NK-92 (cell line): Measurements from ENCODE around the gene HSDL2.
"Not testable (repeated sequence)": the region's sequence is repeated elsewhere in the genome, so short reads cannot be mapped to it uniquely, and the experiment has no call there.

ENCODE experiments used
- DNase-seq: peaks from one replicate; lab custom pipeline; 2025; ENCODE audit not compliant: unreplicated experiment; lab: John Stamatoyannopoulos, UW

HSDL2 gene

GRCh38 chr9:112393146-112393545 lies 13.2 kb downstream of the HSDL2 start:
- not testable (repeated sequence) for DNase-seq

DNA sequence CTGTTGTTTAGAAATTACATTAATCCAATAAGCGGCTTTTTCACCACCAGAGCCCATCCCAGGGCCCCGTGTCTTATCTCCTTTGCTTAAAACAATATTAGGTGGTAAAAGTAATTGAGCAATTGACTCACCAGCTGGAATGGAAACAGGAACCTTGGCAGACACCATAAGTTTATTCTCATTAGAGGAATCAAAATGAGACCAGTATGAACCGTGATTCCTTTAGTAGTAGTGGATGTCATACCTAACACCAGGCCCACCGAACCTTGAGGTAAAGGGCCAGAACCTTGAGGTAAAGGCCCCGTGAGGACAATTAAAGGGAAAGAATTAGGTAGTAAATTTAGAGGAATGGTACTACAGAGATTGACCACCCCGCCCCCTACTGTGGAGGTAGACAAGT lies 16.5 kb downstream of the HSDL2 start:
- DNase-seq = no peak

GRCh38 chr9:112396872-112397271 lies 17.0 kb downstream of the HSDL2 start:
- DNase-seq = no peak

- no peak for DNase-seq
Observed at GRCh38 chr9:112401175-112401815, 21.4 kb downstream of the HSDL2 start.

DNA sequence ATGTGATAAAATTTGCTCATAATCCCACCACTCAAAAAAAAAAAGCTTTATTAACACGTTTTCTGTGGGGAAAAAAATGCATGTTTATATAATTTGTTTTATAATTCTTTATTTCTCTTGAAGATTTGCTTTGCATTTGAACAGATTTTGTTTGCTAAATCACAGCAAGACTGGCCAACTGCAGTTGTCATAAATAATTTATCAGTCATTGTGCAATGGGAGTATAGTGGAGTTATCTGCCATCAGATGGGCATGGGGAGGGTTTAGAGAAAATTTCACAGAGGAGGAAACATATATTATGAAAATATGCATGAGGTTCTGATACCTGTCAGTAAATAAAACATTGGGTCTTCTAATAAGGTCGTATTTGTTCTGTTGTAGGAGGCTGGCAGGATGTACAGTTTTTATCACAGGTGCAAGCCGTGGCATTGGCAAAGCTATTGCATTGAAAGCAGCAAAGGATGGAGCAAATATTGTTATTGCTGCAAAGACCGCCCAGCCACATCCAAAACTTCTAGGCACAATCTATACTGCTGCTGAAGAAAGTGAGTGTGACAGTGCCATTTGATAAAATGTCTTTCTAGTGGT lies 23.8 kb downstream of the HSDL2 start:
- DNase-seq = no peak

DNA sequence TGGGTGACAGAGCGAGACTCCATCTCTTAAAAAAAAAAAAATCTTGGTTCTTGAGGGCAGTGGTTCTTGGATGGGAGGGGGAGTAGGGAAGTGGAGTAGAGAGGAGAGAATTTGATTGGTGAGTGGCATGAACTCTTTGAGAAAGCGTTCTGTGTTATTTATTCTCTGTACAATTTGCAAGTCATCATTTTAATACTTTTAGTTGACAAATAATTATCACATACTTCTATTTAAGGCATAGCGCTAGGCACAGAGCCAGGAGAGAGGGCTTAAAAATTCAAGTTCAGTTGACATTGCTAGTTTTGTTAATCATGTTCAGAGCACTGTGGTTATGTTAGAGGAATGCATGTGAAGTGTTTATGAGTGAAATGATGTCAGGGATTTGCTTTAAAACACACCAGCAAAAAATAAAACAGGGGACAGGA lies 24.6 kb downstream of the HSDL2 start:
- DNase-seq = no peak

DNA sequence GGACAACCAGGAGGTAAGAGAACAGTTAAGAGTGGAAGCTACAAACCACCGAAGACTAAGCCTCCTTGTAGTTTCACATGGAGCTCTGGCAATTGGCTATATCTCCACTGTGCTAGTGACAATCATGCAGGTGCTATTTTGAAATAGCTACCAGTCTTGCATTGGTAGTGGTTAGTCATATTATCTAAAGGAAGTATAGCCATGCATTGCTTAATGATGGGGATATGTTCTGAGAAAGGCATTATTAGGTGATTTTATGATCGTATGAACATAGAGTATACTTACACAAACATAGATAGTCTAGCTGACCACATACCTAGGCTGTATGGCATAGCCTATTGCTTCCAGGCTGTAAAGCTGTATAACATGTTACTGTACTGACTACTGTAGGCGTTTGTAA lies 28.4 kb downstream of the HSDL2 start:
- no peak for DNase-seq

GRCh38 chr9:112408819-112409218 lies 28.9 kb downstream of the HSDL2 start:
- no peak for DNase-seq

GRCh38 chr9:112409758-112410157 lies 29.9 kb downstream of the HSDL2 start:
- DNase-seq = no peak

- no peak for DNase-seq
Observed at GRCh38 chr9:112411626-112412027, 31.7 kb downstream of the HSDL2 start.

- DNase-seq = not testable (repeated sequence)
Observed at GRCh38 chr9:112413728-112414127, 33.8 kb downstream of the HSDL2 start.

- DNase-seq = no peak
Observed at GRCh38 chr9:112420208-112420607, 40.3 kb downstream of the HSDL2 start.

DNA sequence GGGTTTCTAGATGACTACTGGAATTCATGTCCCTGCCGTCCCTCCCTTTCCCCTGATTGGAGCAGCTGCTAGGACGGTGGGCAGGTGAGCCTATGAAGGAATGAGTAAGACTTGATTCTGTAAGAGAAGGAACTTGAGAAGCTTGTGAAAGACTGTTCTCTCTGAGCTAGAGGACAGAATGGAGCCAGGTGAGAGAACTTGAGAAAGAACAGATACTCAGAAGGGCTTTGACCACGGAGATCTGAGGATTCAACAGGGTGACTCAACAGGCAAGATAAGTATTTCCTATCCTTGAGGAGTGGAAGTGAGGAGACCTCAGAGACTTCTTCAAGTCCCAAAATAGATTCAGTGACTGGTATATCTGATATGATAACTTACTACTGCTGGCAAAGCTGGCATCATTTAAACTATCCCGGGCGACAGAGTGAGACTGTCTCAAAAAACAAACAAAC lies 41.9 kb downstream of the HSDL2 start:
- DNase-seq = no peak

GRCh38 chr9:112422417-112423148 lies 42.7 kb downstream of the HSDL2 start:
- no peak for DNase-seq

DNA sequence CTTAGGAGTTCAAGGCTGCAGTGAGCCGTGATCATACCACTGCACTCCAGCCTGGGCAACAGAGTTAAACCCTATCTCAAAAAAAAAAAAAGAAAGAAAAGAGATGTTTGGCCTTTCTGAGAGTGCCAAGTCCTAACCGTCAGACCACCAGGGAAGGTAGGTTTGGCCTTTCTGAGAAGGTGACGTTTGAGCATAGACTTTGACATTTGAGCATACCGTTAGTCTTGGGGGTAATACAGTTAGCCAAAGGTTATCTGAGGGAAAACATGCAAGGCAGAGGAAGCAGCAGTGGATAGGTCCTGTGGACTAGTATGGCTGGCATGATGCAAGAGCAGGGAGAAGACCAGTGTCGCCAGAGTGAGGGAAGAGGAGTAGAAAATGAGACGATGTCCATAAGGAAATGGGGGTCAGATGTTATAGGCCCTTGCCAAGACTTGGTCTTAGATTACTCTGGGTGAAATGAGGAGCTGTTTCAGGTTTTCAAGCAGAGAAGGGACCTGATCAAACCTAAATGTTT lies 50.2 kb downstream of the HSDL2 start:
- no peak for DNase-seq

DNA sequence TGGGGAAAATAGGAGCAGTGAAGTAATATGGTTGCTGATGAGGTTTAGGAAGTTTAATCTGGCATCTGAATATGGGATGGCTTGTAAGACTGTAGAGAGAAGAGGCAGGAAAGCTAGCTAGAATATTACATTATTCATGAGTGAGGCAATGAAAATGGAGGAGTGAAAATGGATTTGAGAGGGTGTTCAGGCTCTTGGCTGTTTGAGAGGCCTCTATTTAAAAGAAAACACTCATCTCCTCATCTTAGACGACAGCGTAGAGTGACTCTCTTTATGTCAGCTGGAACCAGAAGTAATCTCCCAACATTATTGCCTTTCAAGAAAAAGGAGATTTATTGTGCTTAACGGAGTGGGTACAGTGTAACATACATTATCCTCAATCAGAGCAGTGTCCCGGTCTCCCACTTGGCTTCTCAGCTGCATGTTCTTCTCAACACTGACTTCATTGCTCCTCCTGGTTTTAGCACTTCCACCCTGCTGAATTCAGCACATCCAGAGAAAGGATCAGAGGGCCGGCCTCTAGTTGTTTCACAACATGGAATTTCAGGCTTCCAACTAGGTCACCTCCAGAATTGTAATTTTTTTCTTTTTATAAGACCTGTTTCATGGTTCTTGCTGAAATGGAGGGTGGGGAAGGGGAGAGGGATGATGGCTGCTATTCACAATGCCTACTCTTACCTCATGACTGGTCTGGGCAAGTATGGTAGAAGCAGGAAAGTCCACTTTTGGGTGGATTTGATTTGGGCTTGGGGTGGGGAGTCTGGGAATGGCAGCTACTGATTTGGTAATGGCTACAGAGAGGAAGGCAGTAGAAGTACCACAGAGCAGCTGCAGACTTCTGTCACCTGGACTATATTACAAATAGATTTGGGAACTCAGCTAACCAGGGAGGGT lies 53.8 kb downstream of the HSDL2 start:
- no peak for DNase-seq

DNA sequence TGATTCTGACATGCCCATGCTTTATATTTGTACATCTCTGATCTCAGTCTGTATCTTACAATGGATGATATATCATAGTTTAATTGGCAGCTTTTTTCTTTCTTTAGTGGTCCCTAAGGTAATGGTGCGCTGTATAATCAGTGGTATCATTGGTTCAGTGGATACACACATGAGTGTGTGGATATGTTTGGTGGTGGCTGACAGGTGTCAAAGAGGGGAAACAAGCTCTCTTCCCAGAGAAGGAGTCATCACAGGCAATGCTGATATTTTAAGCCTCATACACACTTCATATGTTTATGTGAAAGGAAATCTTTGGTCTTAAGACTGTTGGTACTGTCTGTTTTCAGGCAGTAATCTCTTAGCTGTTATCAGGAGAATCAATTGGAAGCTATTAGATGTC lies 54.6 kb downstream of the HSDL2 start:
- DNase-seq = no peak

- no peak for DNase-seq
Observed at GRCh38 chr9:112437406-112437805, 57.5 kb downstream of the HSDL2 start.

DNA sequence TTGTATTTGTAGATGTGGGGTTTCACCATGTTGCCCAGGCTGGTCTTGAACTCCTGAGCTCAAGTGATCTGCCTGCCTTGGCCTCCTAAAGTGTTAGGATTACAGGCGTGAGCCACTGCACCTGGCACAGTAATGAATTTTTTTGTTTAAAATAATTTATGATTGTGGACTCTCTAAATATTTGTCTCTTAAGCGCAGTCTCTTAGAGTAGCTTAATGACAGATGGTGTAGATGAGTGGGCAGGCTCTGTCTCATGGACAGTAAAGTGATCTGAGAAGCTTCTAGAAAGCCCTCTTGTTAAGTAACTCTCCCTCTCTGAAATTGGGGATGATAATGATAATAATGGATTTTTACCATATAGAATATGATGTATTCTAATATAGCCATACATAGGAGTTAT lies 59.3 kb downstream of the HSDL2 start:
- DNase-seq = no peak

DNA sequence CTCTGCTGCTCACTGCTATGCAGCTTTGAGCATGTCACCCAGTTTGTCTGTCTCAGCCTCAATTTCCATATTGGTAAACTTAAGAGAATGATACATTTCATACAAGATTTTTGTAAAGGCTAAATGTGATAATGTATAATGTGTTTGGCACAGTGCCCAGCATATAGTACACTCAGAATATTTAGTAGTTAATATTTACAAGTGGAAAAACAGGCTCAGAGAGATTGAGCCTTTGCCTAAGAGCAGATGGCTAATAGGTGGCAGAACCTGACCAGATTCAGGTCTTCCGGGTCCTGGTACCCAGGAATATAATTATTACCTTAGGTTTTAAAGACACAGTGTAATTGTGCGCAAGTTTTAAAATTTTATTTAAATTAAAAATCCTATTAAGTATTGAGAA lies 59.9 kb downstream of the HSDL2 start:
- DNase-seq = no peak

- DNase-seq = no peak
Observed at GRCh38 chr9:112443200-112443599, 63.3 kb downstream of the HSDL2 start.
